ENCODE data around the gene IRAK2.

GRCh38 chr3:10240799-10241198 lies 76.1 kb downstream of the IRAK2 start:
- TF ChIP-seq CTCF (IDR thresholded peaks at IDR 0.05 in 8 of 11, conservative IDR thresholded peaks at IDR 0.05 in 3 of 11) (no peak), POLR2AphosphoS5 (IDR thresholded peaks at IDR 0.05) (no peak), POLR2A (IDR thresholded peaks at IDR 0.05) (no peak)
